Body of pancreas (tissue), 4 donors: ENCODE measurements around the gene HMX2.

Experiments
- POLR2A ChIP-seq, 3 donors: fragments of 450-650 bp; IDR thresholded peaks; one replicate each; pipeline ENCODE4 v1.6.1; 2016; ENCODE audit warnings: antibody characterized with exemption in 3 of 3, mild to moderate bottlenecking in 2 of 3
- TF ChIP-seq, protein P1 (sequence below), 7 experiments: fragments of 450-650 bp in 4 of 7; fragments of 200-600 bp in 3 of 7; sonication (generic) in 3 of 7; IDR thresholded peaks; one replicate each; pipeline ENCODE4 v1.5.1; 2016 to 2019; ENCODE audit warnings: antibody characterized with exemption in 7 of 7

DNA sequence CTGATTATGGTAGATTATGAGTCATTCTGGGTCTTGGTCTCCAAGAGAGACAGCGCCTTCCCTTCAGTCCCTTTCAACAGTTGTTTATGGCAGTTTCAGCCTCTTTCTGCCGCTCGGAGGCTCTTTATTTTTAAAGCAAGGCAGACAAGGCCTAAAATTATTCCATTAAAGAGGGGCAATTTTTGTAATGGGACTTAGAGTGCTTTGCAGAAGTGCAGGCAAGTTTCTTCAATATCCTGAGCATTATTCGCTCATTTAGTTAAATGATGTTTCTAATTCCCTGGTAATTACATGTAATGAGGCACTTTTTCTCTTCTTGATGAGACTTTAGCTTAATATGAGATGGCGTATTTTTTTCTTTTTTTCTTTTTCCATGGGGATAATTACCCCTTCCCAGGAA, 39.8 kb downstream of the HMX2 start:
- TF ChIP-seq, protein P1, sequence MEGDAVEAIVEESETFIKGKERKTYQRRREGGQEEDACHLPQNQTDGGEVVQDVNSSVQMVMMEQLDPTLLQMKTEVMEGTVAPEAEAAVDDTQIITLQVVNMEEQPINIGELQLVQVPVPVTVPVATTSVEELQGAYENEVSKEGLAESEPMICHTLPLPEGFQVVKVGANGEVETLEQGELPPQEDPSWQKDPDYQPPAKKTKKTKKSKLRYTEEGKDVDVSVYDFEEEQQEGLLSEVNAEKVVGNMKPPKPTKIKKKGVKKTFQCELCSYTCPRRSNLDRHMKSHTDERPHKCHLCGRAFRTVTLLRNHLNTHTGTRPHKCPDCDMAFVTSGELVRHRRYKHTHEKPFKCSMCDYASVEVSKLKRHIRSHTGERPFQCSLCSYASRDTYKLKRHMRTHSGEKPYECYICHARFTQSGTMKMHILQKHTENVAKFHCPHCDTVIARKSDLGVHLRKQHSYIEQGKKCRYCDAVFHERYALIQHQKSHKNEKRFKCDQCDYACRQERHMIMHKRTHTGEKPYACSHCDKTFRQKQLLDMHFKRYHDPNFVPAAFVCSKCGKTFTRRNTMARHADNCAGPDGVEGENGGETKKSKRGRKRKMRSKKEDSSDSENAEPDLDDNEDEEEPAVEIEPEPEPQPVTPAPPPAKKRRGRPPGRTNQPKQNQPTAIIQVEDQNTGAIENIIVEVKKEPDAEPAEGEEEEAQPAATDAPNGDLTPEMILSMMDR (IDR thresholded peaks at IDR 0.05), result no peak
- no peak for TF ChIP-seq POLR2A (IDR thresholded peaks at IDR 0.05)
